ENCODE measurements around the gene PARD6B. TPM values are rescaled to one million over a fixed set of nuclear protein-coding genes. Genes with fewer than 3 reads are reported as not detected.
A peak's percentile ranks its signal among the peaks of the same experiment; 100 is the strongest.
"Not testable (repeated sequence)": the region's sequence is repeated elsewhere in the genome, so short reads cannot be mapped to it uniquely, and the experiment has no call there.

The PARD6B gene
- total RNA-seq, 2 experiments from 2014 or later = 3.9 to 4.1 TPM

DNA sequence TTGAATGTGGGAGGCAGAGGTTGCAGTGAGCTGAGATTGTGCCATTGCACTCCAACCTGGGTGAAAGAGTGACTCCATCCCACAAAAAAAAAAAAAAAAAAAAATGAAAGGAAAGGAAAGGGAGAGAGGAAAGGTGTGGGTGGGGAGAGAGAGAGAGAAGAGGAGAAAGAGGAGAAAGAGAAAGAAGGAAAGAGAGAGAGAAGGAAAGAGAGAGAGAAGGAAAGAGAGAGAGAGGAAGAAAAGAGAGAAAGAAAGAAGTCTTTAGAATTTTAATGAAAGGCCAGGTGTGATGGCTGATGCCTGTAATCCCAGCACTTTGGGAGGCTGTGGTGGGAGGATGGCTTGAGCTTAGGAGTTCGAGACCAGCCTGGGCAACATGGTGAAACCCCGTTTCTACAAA lies 55.8 kb downstream of the PARD6B start:
- Mint-ChIP-seq H3K27me3 (peaks cover 4% of the 10 kb centered on the region), H3K36me3 (no peaks in the 10 kb centered on the region), H3K4me3 (no peak overlapping the region), H3K27ac (no peak overlapping the region), H3K4me1 (peaks cover 7% of the 10 kb centered on the region), H3K9me3 (no peaks in the 10 kb centered on the region)
- DNase-seq = no peak

GRCh38 chr20:50788045-50788991 lies 56.9 kb downstream of the PARD6B start:
- H3K27me3 Mint-ChIP-seq = peaks cover 4% of the 10 kb centered on the region

DNA sequence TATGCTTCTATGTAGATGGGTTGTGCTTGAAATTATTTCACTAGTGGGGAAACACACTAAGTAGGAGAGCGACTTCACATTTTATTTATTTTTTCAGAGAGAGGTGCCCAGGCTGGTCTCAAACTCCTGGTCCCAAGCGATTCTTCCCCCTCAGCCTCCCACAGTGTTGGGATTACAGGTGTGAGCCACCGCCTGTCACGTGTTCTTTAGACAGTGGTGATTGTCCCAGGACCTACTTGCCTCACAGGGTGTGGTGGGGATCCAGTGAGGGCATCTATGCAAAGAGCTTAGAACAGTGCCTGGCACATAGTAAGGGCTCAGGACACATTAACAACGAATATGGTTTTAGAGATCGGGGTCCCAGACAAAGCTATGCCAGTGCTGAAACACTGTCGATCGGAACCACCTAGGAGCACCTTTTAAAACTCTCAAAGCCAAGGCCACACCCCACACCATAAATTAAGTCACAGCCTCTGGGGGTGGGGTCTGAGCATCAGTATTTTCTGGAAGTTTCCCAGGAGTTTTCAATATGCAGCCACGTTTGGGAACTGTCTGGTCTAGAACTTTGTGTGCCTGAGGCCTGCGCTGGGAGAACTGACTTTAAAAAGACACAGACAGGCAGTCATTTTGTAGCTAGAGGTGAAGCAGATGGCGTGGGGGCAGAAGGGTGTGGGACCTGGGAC lies 58.7 kb downstream of the PARD6B start:
- Mint-ChIP-seq H3K27ac (peak overlapping the region; percentile 70), H3K9me3 (no peaks in the 10 kb centered on the region), H3K4me3 (no peak overlapping the region), H3K4me1 (peaks cover 9% of the 10 kb centered on the region), H3K27me3 (no peaks in the 10 kb centered on the region), H3K36me3 (no peaks in the 10 kb centered on the region)
- no peak for DNase-seq

More at GRCh38 chr20:50788045-50788991, 56.9 kb downstream of the PARD6B start:
- Mint-ChIP-seq H3K36me3 (no peaks in the 10 kb centered on the region), H3K27ac (no peak overlapping the region), H3K9me3 (no peaks in the 10 kb centered on the region), H3K4me1 (peaks cover 7% of the 10 kb centered on the region), H3K4me3 (no peak overlapping the region)
- no peak for DNase-seq

DNA sequence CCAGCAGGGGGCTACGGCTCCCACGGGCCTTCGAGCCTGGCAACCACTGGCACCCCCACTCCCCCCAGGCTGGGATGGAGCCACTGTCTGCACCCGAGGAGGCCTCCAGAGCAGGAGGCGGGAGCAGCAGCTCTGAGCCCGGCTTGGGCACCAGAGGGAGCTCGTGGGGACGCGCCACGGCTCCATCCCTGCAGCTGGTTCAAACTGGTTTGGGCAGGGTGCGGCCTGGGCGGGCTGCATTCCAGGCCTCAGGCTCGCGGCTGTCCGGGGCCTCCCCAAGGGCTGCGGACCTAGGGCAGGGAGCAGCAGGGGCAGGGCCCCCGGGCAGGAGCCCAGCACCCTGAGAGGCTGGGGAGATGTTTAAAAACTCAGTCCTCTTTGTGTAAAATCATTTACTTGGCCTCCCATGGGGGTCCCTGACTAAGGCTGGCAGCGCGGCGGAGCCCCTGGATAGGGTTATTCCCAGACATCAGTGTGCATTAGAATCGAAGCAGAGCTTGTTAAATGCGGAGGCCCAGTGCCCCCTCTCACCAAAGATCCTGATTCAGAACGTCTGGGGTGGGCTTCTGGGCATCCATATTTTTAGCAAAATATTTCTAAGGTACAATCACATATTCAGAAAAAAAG lies 59.4 kb downstream of the PARD6B start:
- peak; percentile 84 for DNase-seq
- H3K36me3 Mint-ChIP-seq = no peaks in the 10 kb centered on the region
- peak overlapping the region; percentile 70 for H3K27ac Mint-ChIP-seq
- H3K27me3 Mint-ChIP-seq = no peaks in the 10 kb centered on the region
- no peaks in the 10 kb centered on the region for H3K9me3 Mint-ChIP-seq
- H3K4me1 Mint-ChIP-seq = peaks cover 11% of the 10 kb centered on the region
- no peak overlapping the region for H3K4me3 Mint-ChIP-seq

DNA sequence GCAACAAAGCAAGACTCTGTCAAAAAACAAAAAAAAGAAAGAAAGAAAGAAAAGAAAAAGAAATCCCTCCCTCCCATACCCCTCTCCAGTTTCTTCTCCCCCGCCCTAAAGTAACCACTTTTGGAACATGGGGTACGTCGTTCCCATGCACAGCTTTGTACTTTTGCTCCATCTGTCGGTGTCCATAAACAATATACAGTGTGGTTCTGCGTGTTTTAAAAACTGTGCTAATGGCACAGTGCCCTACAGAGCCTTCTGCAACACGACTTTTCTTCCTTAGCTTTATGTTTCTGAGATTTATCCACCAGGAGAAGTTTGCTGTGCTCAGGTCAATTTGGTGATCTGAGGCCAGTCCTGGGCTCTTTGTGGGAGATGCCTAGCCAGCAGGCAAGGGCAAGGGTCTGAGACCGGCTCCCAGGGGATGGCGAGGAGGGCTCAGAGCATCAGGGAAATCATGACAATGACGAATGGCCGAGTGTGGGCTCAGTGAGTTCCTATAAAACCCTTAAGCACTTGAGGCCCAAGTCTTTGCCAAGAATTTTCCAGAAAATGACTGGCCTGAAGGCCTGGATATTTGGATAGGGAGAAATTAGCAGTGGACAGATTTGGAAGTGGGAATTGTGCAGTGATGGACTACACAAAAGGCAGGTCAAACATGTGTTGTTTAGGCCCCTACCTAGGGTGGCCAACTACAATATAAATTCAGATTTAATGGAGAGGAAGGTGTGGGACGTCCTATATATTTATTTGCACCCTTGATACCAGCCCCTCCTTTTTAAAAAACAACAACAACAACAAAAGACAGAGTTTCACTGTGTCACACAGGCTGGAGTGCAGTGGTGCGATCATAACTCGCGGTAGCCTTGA lies 61.6 kb downstream of the PARD6B start:
- no peaks in the 10 kb centered on the region for H3K36me3 Mint-ChIP-seq
- H3K4me3 Mint-ChIP-seq = no peak overlapping the region
- no peak for DNase-seq
- no peaks in the 10 kb centered on the region for H3K27me3 Mint-ChIP-seq
- no peak overlapping the region for H3K27ac Mint-ChIP-seq
- H3K4me1 Mint-ChIP-seq = peaks cover 17% of the 10 kb centered on the region
- no peaks in the 10 kb centered on the region for H3K9me3 Mint-ChIP-seq

GRCh38 chr20:50793575-50794016 lies 62.2 kb downstream of the PARD6B start:
- H3K4me3 Mint-ChIP-seq, H3K9me3 Mint-ChIP-seq, H3K36me3 Mint-ChIP-seq, H3K27me3 Mint-ChIP-seq: not testable (repeated sequence)
- Mint-ChIP-seq H3K27ac (peak overlapping the region; percentile 56), H3K4me1 (peaks cover 17% of the 10 kb centered on the region)
- DNase-seq = peak; percentile 51

DNA sequence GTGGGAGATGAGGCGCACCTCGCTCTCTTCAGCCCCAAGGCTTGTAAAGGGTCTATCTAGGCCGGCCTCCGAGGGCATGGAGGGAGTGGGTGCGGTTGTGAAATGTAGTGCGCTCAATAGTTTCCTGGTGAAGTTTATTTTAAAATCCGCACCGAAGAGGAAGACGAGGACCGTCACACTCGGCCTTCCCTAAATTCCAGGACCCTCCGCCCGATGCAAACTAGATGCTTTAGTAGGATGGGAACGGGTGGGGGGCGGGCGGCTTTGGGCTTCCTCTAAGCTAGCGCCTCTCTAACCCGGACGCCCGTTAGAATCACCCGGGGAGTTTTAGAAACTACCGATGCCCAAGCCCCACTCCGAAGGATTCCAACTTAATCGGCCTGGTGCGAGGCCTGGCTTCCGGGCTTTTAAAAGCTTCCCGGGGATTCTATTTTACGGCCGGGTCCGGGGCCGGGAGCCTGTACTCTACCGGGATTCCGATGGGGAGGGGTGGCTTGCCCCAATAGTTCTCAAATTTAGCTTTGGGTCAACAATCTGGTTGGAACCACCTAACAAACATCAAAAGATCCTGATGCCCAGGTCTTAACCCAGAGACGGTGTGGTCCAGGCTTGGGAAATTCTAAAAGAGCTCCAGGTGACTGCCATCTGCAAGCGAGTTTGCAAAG lies 62.9 kb downstream of the PARD6B start:
- Mint-ChIP-seq H3K4me3 (peak overlapping the region; percentile 74), H3K4me1 (peaks cover 23% of the 10 kb centered on the region), H3K27ac (peak overlapping the region; percentile 71), H3K9me3 (no peaks in the 10 kb centered on the region), H3K27me3 (no peaks in the 10 kb centered on the region), H3K36me3 (no peaks in the 10 kb centered on the region)
- no peak for DNase-seq

DNA sequence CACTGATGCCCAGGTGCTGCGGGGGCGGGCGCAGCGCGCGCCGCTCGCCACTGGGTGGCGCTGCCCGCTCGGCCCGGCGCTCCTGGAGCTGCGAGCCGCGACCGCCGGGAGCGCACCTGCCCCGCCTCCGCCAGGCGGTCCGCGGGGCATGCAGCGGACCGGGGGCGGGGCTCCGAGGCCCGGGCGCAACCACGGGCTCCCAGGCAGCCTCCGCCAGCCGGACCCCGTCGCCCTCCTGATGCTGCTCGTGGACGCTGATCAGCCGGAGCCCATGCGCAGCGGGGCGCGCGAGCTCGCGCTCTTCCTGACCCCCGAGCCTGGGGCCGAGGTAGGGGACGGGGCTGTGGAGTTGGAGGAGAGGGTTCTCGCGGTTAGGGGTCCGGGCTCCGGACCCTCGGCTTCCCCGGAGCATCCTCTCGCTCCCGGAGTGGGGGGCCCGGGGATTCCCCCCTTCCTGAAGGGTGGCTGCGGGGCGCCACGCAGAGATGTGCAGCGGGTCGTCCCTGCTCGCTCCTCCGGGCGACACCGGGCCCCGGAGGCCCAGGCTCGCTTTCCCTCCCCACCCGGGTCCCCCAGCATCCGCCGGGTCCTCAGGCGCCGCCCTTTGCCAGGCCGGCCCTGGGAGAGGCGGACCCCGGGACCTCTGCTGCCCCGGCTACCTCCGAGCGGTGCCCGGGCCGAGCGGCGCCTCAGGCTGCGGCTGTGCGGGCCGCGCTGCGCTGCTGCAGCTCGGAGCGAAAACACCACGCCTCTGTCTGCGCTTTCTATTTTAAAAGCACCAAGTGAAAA lies 63.7 kb downstream of the PARD6B start, which contains the start of gene BCAS4:
TSS of gene BCAS4 (plus strand) at position 216 of the 789 bp plus-strand sequence. CDS start at position 239, 23 bp downstream.
- H3K36me3 Mint-ChIP-seq = no peaks in the 10 kb centered on the region

GRCh38 chr20:50797142-50797541 lies 65.8 kb downstream of the PARD6B start:
- Mint-ChIP-seq H3K4me3 (no peak overlapping the region), H3K36me3 (peaks cover 3% of the 10 kb centered on the region), H3K27me3 (no peaks in the 10 kb centered on the region), H3K27ac (no peak overlapping the region), H3K4me1 (peaks cover 29% of the 10 kb centered on the region), H3K9me3 (no peaks in the 10 kb centered on the region)
- no peak for DNase-seq

More for the DNA sequence above, 63.7 kb downstream of the PARD6B start, which contains the start of gene BCAS4:
- DNase-seq = peak; percentile 95
- Mint-ChIP-seq H3K9me3 (no peaks in the 10 kb centered on the region), H3K4me3 (peak within 1 kb of the TSS; percentile 88), H3K4me1 (peaks cover 28% of the 10 kb centered on the region), H3K27me3 (no peaks in the 10 kb centered on the region), H3K27ac (peak within 1 kb of the TSS; percentile 86)

DNA sequence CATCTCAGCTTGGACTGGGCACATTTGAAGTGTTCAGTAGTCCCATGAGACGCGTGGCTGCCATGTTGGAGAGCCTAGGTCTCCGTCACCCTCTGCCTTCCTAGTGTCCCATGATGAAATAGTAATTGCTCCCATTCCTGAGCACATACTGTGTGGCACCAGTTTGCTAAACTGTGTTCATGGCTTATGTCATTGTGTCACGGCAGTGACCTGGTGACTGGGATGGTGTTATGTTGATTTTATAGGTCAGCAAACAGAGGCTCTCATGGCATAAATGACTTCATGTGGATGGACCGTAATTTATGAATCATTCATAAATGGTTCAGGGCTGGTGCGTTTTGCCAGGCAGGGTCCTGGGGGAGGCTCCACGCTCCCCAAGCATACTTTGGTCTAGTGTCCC lies 67.3 kb downstream of the PARD6B start:
- Mint-ChIP-seq H3K36me3 (peaks cover 4% of the 10 kb centered on the region), H3K9me3 (no peaks in the 10 kb centered on the region), H3K4me1 (peaks cover 32% of the 10 kb centered on the region), H3K4me3 (no peak overlapping the region), H3K27me3 (no peaks in the 10 kb centered on the region), H3K27ac (no peak overlapping the region)
- no peak for DNase-seq

- no peak overlapping the region for H3K4me3 Mint-ChIP-seq
- H3K9me3 Mint-ChIP-seq = no peaks in the 10 kb centered on the region
- peak overlapping the region; percentile 71 for H3K27ac Mint-ChIP-seq
- H3K27me3 Mint-ChIP-seq = no peaks in the 10 kb centered on the region
- peaks cover 4% of the 10 kb centered on the region for H3K36me3 Mint-ChIP-seq
- peaks cover 31% of the 10 kb centered on the region for H3K4me1 Mint-ChIP-seq
- no peak for DNase-seq
Measured at GRCh38 chr20:50799176-50799889, 68.0 kb downstream of the PARD6B start.

- peaks cover 38% of the 10 kb centered on the region for H3K4me1 Mint-ChIP-seq
- no peaks in the 10 kb centered on the region for H3K27me3 Mint-ChIP-seq
Measured at GRCh38 chr20:50799890-50800550, 68.6 kb downstream of the PARD6B start.

More at GRCh38 chr20:50799890-50800550, 68.6 kb downstream of the PARD6B start:
- Mint-ChIP-seq H3K9me3 (no peaks in the 10 kb centered on the region), H3K27ac (peak overlapping the region; percentile 71), H3K4me3 (no peak overlapping the region), H3K36me3 (peaks cover 4% of the 10 kb centered on the region)
- no peak for DNase-seq
